GM18502 (cell line): ENCODE measurements around the gene GPR132.

ENCODE experiments used
- ATAC-seq: cut with Tn5 transposase; IDR thresholded peaks from one replicate; pipeline ENCODE4 v1.9.1; 2021; ENCODE audit warnings: mild to moderate bottlenecking; ENCODE audit not compliant: unreplicated experiment, poor library complexity

Gene GPR132

GRCh38 chr14:105026802-105027563, 38.2 kb downstream of the GPR132 start:
- no peak for ATAC-seq

- ATAC-seq = no peak
Measured at GRCh38 chr14:105026033-105026785, 39.0 kb downstream of the GPR132 start.

GRCh38 chr14:105025429-105025828, 39.8 kb downstream of the GPR132 start:
- no peak for ATAC-seq

- ATAC-seq = no peak
Measured at GRCh38 chr14:105023791-105024480, 41.3 kb downstream of the GPR132 start.

GRCh38 chr14:105023144-105023543, 42.1 kb downstream of the GPR132 start:
- no peak for ATAC-seq

GRCh38 chr14:105022276-105022670, 43.0 kb downstream of the GPR132 start:
- ATAC-seq = no peak

GRCh38 chr14:105021656-105022275, 43.5 kb downstream of the GPR132 start:
- no peak for ATAC-seq

GRCh38 chr14:105020815-105021655, 44.2 kb downstream of the GPR132 start, which contains the start of gene CDCA4:
Gene CDCA4 (minus strand): TSS chr14:105021083. CDS start chr14:105011929, 9,154 bp downstream.
- peak; percentile 75 for ATAC-seq

GRCh38 chr14:105019861-105020814, 45.1 kb downstream of the GPR132 start:
- ATAC-seq = peak; percentile 32

- ATAC-seq = no peak
Measured at GRCh38 chr14:105018414-105018813, 46.8 kb downstream of the GPR132 start.

GRCh38 chr14:105015905-105016304, 49.3 kb downstream of the GPR132 start:
- no peak for ATAC-seq

- ATAC-seq = no peak
Measured at GRCh38 chr14:105015242-105015641, 50.0 kb downstream of the GPR132 start.

GRCh38 chr14:105014631-105015030, 50.6 kb downstream of the GPR132 start:
- ATAC-seq = no peak

- no peak for ATAC-seq
Measured at GRCh38 chr14:105014032-105014431, 51.2 kb downstream of the GPR132 start.

- no peak for ATAC-seq
Measured at GRCh38 chr14:105013150-105013785, 52.0 kb downstream of the GPR132 start.

- no peak for ATAC-seq
Measured at GRCh38 chr14:105012171-105012985, 52.9 kb downstream of the GPR132 start.

- no peak for ATAC-seq
Measured at GRCh38 chr14:105011312-105011990, 53.8 kb downstream of the GPR132 start.
